Astrocyte (in vitro differentiated cells and primary cell): ENCODE measurements around the gene NPIPB8.
"Not testable (repeated sequence)": the region's sequence is repeated elsewhere in the genome, so short reads cannot be mapped to it uniquely, and the experiment has no call there.

Experiments
- CTCF ChIP-seq: IDR thresholded peaks from 2 replicates; pipeline ENCODE4 v1.5.1; 2011; ENCODE audit warnings: low read depth, mild to moderate bottlenecking, inconsistent platforms, low read length, moderate library complexity; ENCODE audit not compliant: insufficient read depth
- EZH2 ChIP-seq: IDR thresholded peaks from 2 replicates; pipeline ENCODE4 v1.6.1; 2012; ENCODE audit warnings: mild to moderate bottlenecking, low read length, inconsistent platforms; ENCODE audit not compliant: insufficient read depth

- TF ChIP-seq CTCF, EZH2: not testable (repeated sequence)
Observed at GRCh38 chr16:28639959-28640358, 2.1 kb downstream of the NPIPB8 start.
